ENCODE measurements around the gene MAPKAPK3.

GRCh38 chr3:50617911-50618481 lies 1.0 kb downstream of the MAPKAPK3 start:
- TF ChIP-seq YY1 (IDR thresholded peaks at IDR 0.05; ENCODE audit: insufficient read depth, insufficient read length) (no peak), ZNF274 (IDR thresholded peaks at IDR 0.05; ENCODE audit: low read depth, low read length) (no peak)
